ENCODE data around the gene EVX1. TPM values are rescaled to one million over a fixed set of nuclear protein-coding genes. Genes with fewer than 3 reads are reported as not detected.
A peak's percentile ranks its signal among the peaks of the same experiment; 100 is the strongest.

The EVX1 gene
- total RNA-seq, 4 donors from 2014 or later = not detected

DNA sequence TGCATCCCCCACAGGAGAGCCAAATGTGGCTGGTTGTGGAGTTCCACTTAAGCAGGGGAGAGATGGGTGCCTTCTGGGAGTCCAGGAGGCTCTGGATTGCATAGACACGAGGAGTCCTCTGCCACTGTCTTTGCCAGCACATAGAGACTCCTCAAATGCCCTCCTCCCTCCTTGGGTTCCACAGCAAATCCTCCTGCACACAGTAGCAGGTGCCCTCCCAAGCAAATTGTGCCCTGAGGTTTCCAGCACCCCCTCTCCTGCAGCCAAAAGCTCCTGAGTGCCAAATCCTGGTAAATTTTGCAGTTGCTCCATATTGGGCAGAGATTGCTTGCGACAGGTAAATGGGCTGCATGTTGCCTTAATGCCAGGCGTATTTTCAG is 5.8 kb downstream of the EVX1 start:
- TF ChIP-seq, protein P1, sequence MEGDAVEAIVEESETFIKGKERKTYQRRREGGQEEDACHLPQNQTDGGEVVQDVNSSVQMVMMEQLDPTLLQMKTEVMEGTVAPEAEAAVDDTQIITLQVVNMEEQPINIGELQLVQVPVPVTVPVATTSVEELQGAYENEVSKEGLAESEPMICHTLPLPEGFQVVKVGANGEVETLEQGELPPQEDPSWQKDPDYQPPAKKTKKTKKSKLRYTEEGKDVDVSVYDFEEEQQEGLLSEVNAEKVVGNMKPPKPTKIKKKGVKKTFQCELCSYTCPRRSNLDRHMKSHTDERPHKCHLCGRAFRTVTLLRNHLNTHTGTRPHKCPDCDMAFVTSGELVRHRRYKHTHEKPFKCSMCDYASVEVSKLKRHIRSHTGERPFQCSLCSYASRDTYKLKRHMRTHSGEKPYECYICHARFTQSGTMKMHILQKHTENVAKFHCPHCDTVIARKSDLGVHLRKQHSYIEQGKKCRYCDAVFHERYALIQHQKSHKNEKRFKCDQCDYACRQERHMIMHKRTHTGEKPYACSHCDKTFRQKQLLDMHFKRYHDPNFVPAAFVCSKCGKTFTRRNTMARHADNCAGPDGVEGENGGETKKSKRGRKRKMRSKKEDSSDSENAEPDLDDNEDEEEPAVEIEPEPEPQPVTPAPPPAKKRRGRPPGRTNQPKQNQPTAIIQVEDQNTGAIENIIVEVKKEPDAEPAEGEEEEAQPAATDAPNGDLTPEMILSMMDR (IDR thresholded peaks at IDR 0.05) = no peak
- TF ChIP-seq POLR2A (IDR thresholded peaks at IDR 0.05; ENCODE audit: low read depth) (no peak), POLR2AphosphoS5 (IDR thresholded peaks at IDR 0.05) (no peak), EP300 (IDR thresholded peaks at IDR 0.05) (no peak)
- peaks cover 20 to 100% (median 94%) of the 10 kb centered on the region in 4 donors for H3K27me3 ChIP-seq

DNA sequence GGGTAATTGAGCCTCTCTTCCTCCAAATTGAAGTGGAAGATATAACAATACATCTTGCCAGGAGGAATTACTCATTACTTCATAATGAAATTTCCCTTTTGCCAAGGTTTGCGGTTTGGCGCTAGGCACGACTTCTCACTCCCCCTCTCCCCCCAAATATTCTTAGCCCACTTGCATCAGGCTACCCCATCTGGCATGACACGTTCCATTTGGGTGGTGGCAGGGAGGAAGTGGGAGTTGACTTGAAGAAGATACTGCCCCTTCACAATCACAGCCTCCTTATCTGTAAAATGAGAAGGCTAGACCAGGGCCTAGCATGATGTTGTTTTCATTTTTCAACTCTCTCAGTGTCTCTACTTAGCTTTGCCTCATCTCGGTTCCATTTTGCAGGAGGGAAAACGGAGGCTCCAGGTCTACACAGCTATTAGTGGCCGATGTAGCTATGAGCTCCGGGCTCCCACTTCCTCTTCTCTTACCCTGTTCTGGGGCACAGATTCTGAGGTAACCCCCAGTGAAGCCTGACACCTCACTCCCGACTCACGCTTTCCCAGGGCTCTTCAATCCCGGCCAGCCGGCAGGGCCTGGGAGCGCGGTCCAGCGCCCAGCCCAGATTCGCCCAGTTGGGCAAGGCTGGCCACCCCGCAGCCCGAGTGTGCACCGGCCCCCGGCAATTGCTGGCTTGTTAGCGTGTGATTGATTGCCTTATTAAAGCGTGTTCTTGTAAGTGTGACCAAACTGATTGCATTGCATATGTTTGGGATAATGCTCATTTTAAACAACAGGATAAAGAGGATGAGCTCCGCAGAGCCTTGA is 6.5 kb downstream of the EVX1 start:
- H3K27me3 ChIP-seq = peaks cover 20 to 100% (median 87%) of the 10 kb centered on the region in 4 donors
- WGBS = 16% methylated on average over 23 of the region's 23 CpGs

More for the DNA sequence above, 5.8 kb downstream of the EVX1 start:
- peak; percentile 55 for DNase-seq (ENCODE audit: extremely low spot score)
- no peak overlapping the region for H3K27ac ChIP-seq (replicated peaks in 1 of 4)
- H3K4me3 ChIP-seq = no peak overlapping the region
- 62% methylated on average over 2 of the region's 3 CpGs for WGBS
- H3K9me3 ChIP-seq = no peaks in the 10 kb centered on the region
- no peaks in the 10 kb centered on the region for H3K36me3 ChIP-seq
- peaks cover 31 to 66% (median 46%) of the 10 kb centered on the region in 4 donors for H3K4me1 ChIP-seq
- intact Hi-C loops (cut with DNase I) = no loop called here

GRCh38 chr7:27249724-27250556 is 7.3 kb downstream of the EVX1 start:
- TF ChIP-seq EP300 (IDR thresholded peaks at IDR 0.05) (no peak), POLR2AphosphoS5 (IDR thresholded peaks at IDR 0.05) (no peak), POLR2A (IDR thresholded peaks at IDR 0.05; ENCODE audit: low read depth) (no peak)
- TF ChIP-seq, protein P1 (IDR thresholded peaks at IDR 0.05) = no peak
- WGBS = 11% methylated on average over 19 of the region's 19 CpGs
- no peaks in the 10 kb centered on the region for H3K36me3 ChIP-seq
- H3K9me3 ChIP-seq = no peaks in the 10 kb centered on the region
- no peak for DNase-seq (ENCODE audit: extremely low spot score)
- peaks cover 18 to 100% (median 79%) of the 10 kb centered on the region in 4 donors for H3K27me3 ChIP-seq
- no peak overlapping the region for H3K4me3 ChIP-seq
- no peak overlapping the region for H3K27ac ChIP-seq (replicated peaks in 1 of 4)
- intact Hi-C loops (cut with DNase I) = no loop called here
- H3K4me1 ChIP-seq = peaks cover 24 to 51% (median 35%) of the 10 kb centered on the region in 4 donors

More for the DNA sequence above, 6.5 kb downstream of the EVX1 start:
- DNase-seq (ENCODE audit: extremely low spot score) = peak; percentile 62
- no peaks in the 10 kb centered on the region for H3K9me3 ChIP-seq
- peaks cover 25 to 59% (median 39%) of the 10 kb centered on the region in 4 donors for H3K4me1 ChIP-seq
- no peak overlapping the region for H3K4me3 ChIP-seq
- H3K27ac ChIP-seq (replicated peaks in 1 of 4) = no peak overlapping the region
- H3K36me3 ChIP-seq = no peaks in the 10 kb centered on the region
- intact Hi-C loops (cut with DNase I) = no loop called here
- TF ChIP-seq, protein P1 (IDR thresholded peaks at IDR 0.05) = no peak
- TF ChIP-seq POLR2A (IDR thresholded peaks at IDR 0.05; ENCODE audit: low read depth) (no peak), POLR2AphosphoS5 (IDR thresholded peaks at IDR 0.05) (no peak), EP300 (IDR thresholded peaks at IDR 0.05) (no peak)

- 16% methylated on average over 6 of the region's 6 CpGs for WGBS
- H3K27me3 ChIP-seq = peaks cover 14 to 98% (median 72%) of the 10 kb centered on the region in 4 donors
- DNase-seq (ENCODE audit: extremely low spot score) = no peak
Measured at GRCh38 chr7:27250557-27251070, 8.0 kb downstream of the EVX1 start.

More at GRCh38 chr7:27250557-27251070, 8.0 kb downstream of the EVX1 start:
- no peak for TF ChIP-seq EP300 (IDR thresholded peaks at IDR 0.05)
- H3K4me1 ChIP-seq = peaks cover 17 to 44% (median 28%) of the 10 kb centered on the region in 4 donors
- no peak overlapping the region for H3K27ac ChIP-seq (replicated peaks in 1 of 4)
- no peaks in the 10 kb centered on the region for H3K9me3 ChIP-seq
- intact Hi-C loops (cut with DNase I) = no loop called here
- no peaks in the 10 kb centered on the region for H3K36me3 ChIP-seq
- no peak overlapping the region for H3K4me3 ChIP-seq

Measured in esophagus muscularis mucosa (tissue), 4 donors.